ENCODE data around the gene EFTUD2.

GRCh38 chr17:44842748-44843147 lies 56.5 kb downstream of the EFTUD2 start:
- TF ChIP-seq CTCF (IDR thresholded peaks at IDR 0.05; ENCODE audit: low read length): no peak
- TF ChIP-seq EZH2 (IDR thresholded peaks at IDR 0.05; ENCODE audit: borderline replicate concordance, low read length): no peak
